Lower leg skin (tissue), 4 donors: Measurements from ENCODE around the gene PDLIM4. TPM values are rescaled to one million over a fixed set of nuclear protein-coding genes. Genes with fewer than 3 reads are reported as not detected.

Experiments
- DNase-seq, 2 donors: peaks; one replicate each; pipeline ENCODE4 v3.0.0-alpha.2; 2019; ENCODE audit warnings: low spot score in 2 of 2
- H3K4me3 ChIP-seq: fragments of 200-600 bp; sonication (generic); 2 replicates; pipeline ENCODE4 v1.5.1; 2017; ENCODE audit warnings: mild to moderate bottlenecking, low read depth; ENCODE audit not compliant: poor library complexity, severe bottlenecking
- CTCF ChIP-seq, 3 donors: fragments of 450-650 bp; IDR thresholded peaks; one replicate each; pipeline ENCODE4 v1.5.1; 2016; ENCODE audit warnings: antibody characterized with exemption in 3 of 3, mild to moderate bottlenecking in 3 of 3, moderate library complexity in 2 of 3
- POLR2A ChIP-seq, 2 donors: fragments of 450-650 bp; IDR thresholded peaks; one replicate each; pipeline ENCODE4 v1.6.1; 2016 to 2017; ENCODE audit warnings: antibody characterized with exemption in 2 of 2, mild to moderate bottlenecking in 1 of 2, moderate library complexity in 1 of 2
- WGBS, 2 donors: methylation state at CpG; one replicate each; pipeline ENCODE4 v1.1.5; 2018; 5-methylcytosine and 5-hydroxymethylcytosine counted together
- intact Hi-C: fragments of 100-400 bp; cut with DNase I; formaldehyde crosslinking; loops from one replicate; pipeline ENCODE4 v1.15.0; 2023; ENCODE audit warnings: low total_unique reads
- total RNA-seq, 4 donors: library from RNA; depleted of rRNA; stranded (reverse); fragments of >200 nt; gene quantifications; one replicate each; pipeline ENCODE4 v1.1.0, GENCODE V29; 2016

The PDLIM4 gene
- total RNA-seq, 4 donors from 2014 or later: 52.5 to 191 (median 85.9) TPM

GRCh38 chr5:132281856-132282614 lies 24.5 kb downstream of the PDLIM4 start:
- intact Hi-C loops: loop anchor here (5.0 kb wide), 1 partner anchor 1470 kb away; no protein-coding TSS in a partner anchor
- WGBS, 2 donors: 87 to 88% methylated on average over 9 of the region's 9 CpGs
- DNase-seq: peak in 1 of 2 donors; percentile 32
- H3K4me3 ChIP-seq: no peak overlapping the region
- TF ChIP-seq POLR2A (IDR thresholded peaks at IDR 0.05) (no peak), CTCF (IDR thresholded peaks at IDR 0.05) (no peak)

- no peak overlapping the region for H3K4me3 ChIP-seq
- DNase-seq: peak in 1 of 2 donors; percentile 72
- WGBS, 2 donors: 41 to 55% methylated on average over 5 of the region's 5 CpGs
- TF ChIP-seq POLR2A (IDR thresholded peaks at IDR 0.05) (no peak), CTCF (IDR thresholded peaks at IDR 0.05) (no peak)
- intact Hi-C loops: loop anchor here (5.0 kb wide), 1 partner anchor 1469 kb away; no protein-coding TSS in a partner anchor
These were observed 26.0 kb downstream of the PDLIM4 start for GRCh38 chr5:132283423-132284043.

- DNase-seq: no peak
- intact Hi-C loops: no loop called here
- H3K4me3 ChIP-seq: no peak overlapping the region
- no peak for TF ChIP-seq CTCF (IDR thresholded peaks at IDR 0.05)
- no peak for TF ChIP-seq POLR2A (IDR thresholded peaks at IDR 0.05)
- WGBS, 2 donors: 57 to 71% methylated on average over 3 of the region's 3 CpGs
These were observed 31.6 kb downstream of the PDLIM4 start for GRCh38 chr5:132289097-132289496.

- 96% methylated on average over 2 of the region's 2 CpGs for WGBS, 2 donors
- intact Hi-C loops: no loop called here
- peak in 1 of 2 donors; percentile 26 for DNase-seq
- no peak overlapping the region for H3K4me3 ChIP-seq
- no peak for TF ChIP-seq POLR2A (IDR thresholded peaks at IDR 0.05)
- no peak for TF ChIP-seq CTCF (IDR thresholded peaks at IDR 0.05)
These were observed 33.5 kb downstream of the PDLIM4 start for GRCh38 chr5:132291026-132291425.

- TF ChIP-seq CTCF (IDR thresholded peaks at IDR 0.05): no peak
- no peak for TF ChIP-seq POLR2A (IDR thresholded peaks at IDR 0.05)
- intact Hi-C loops: no loop called here
- WGBS, 2 donors: 2 to 4% methylated on average over 18 to 37 of the region's 50 CpGs
- DNase-seq: peak; percentile 73 to 95
- peak overlapping the region; percentile 60 for H3K4me3 ChIP-seq
These were observed 35.8 kb downstream of the PDLIM4 start for GRCh38 chr5:132293066-132293991.
